ENCODE measurements around the gene PLEKHN1. TPM values are rescaled to one million over a fixed set of nuclear protein-coding genes. Genes with fewer than 3 reads are reported as not detected.
"Not testable (repeated sequence)": the region's sequence is repeated elsewhere in the genome, so short reads cannot be mapped to it uniquely, and the experiment has no call there.

Gene PLEKHN1
- total RNA-seq, 1 donor from 2014 or later, result 6.3 TPM

GRCh38 chr1:975896-976683 lies 9.8 kb downstream of the PLEKHN1 start:
- DNase-seq, result peak; percentile 60

- not testable (repeated sequence) for DNase-seq
Observed at GRCh38 chr1:976791-977190, 10.5 kb downstream of the PLEKHN1 start.

DNA sequence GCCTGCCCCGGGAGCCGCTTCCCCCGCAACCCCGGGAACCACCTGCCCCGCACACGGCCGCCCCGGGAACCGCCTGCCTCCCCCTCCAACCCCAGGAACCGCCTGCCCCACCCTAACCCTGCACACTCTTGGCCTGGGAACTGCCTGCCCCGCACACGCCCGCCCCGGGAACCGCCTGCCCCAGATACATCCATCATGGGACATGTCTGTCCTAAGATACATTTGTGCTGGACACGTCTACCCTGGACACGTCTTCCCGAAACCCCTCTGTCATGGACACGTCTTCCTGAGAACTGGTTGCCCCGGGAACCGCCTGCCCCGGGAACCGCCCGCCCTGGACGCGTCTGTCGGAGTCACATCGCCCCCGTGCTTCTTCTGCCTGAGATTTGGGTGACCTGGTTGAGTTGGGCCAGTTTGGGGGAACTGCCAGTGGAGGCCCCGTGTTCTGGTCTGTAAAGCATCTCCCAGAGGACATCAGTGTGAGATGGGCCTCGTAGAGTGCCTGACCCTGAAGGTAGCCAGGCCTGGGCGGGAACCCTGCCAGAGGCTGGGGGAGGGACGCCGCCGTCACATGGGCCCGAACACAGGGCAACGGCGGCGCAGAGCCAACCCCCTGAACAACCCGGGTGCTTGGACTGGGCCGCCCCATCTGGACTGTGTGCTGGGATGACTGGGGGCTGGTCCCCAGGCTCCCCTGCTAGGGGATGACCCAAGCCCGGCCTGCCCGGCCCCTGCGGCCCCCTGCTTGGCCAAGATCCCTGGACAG lies 12.0 kb downstream of the PLEKHN1 start:
- no peak for DNase-seq

- no peak for DNase-seq
Observed at GRCh38 chr1:978835-979743, 12.8 kb downstream of the PLEKHN1 start.

DNA sequence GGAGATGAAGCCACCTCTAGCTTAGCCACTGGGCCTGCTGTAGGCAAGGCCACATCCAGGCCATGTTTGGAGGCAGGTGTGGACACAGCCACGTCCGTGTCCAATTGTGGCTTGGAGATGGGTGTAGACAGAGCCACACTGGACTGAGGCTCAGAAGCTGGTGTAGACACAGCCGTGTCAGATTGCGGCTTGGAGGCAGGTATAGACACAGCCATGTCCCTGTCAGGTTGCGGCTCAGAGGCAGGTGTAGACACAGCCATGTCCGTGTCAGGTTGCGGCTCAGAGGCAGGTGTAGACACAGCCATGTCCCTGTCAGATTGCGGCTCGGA lies 13.4 kb downstream of the PLEKHN1 start:
- no peak for DNase-seq

DNA sequence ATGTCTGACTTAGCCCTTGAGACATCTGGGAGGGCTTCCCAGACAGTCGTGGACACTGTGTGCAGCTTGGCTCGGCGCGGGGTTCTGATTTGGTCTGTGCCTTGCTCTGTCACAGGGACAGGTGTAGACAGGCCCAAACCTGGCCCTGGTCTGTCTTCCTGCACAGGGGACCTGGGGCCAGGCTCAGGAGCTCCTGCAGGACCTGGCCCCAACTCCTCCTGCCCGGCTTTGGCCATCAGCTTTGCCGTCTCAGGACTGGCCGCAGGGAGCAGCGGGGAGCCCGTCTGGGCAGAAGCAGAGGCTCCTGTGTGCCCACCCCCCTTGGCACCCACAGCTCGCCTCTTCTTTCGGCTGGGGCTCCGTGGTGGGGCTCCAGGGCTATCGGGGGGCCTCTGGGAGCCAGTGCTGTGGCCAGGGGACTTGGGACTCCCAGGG lies 13.9 kb downstream of the PLEKHN1 start:
- DNase-seq, result no peak

GRCh38 chr1:980602-981395 lies 14.5 kb downstream of the PLEKHN1 start:
- no peak for DNase-seq

GRCh38 chr1:981491-981954 lies 15.2 kb downstream of the PLEKHN1 start:
- no peak for DNase-seq

GRCh38 chr1:981955-982558 lies 15.8 kb downstream of the PLEKHN1 start, which contains the start of gene PERM1:
Gene PERM1, minus strand, starts transcription at chr1:982093. Its CDS starts 1,064 bp downstream, at chr1:981029.
- DNase-seq, result no peak

DNA sequence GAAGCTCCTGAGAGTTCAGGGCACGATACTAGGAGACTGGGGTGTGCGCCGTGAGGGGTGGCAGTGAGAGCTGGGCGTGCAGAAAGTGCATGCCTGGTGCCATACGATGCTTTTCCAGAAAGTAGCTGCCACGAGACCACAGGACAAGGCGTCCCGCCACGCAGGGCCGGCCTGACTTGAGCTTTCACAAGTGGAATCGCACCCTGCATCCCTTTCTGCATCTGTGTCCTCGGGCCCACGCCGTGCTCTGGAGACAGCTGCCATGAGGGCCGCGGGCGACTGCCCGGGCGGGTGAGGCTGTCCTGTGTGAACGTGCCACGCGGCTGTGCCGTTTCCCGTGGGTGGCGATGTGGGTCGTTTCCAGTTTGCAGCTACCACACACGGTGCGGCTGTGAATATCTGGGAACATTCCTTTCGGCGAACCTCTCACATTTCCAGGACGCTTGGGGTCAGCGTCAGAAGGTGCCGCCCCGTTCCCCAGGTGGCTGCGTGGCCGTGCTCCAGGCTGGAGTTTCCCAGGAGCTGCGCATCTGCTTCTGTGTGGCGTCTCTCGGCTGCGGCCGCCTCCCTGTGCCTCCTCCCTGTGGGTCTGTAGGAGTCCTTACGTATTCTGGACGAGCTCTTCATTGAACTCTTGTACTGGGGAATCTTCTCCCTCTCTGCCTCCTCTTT lies 16.6 kb downstream of the PLEKHN1 start:
- DNase-seq, result no peak

DNA sequence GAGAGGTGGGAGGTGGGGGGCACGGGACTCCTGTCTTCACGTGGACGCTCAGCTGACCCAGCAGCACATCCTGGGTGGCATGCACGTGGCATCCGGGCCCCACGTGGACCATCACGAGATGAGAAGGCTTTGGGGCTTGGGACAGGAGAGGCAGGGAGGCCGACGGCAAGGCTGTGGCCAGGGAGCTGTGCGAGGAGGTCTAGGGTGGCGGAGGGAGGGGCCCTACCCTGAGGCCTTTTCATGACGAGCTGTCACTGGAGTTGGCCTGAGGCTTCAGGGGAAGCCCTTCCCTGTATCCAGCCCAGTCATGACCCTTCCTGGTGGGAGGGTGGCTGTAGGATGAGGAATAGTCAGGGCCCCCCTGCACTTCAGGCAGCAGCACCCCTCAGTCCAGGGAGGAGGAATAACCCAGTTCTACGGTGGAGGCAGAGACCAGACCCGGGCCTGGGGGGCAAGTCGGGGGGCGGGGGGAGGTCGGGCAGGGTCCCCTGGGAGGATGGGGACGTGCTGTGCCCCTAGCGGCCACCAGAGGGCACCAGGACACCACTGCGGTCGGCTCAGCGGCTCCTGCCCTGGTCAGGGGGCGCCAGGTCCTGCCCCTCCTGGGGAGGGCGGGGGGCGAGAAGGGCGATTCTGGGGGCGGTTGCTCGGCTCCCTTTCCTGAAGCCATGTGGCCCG lies 17.7 kb downstream of the PLEKHN1 start:
- DNase-seq, result no peak

DNA sequence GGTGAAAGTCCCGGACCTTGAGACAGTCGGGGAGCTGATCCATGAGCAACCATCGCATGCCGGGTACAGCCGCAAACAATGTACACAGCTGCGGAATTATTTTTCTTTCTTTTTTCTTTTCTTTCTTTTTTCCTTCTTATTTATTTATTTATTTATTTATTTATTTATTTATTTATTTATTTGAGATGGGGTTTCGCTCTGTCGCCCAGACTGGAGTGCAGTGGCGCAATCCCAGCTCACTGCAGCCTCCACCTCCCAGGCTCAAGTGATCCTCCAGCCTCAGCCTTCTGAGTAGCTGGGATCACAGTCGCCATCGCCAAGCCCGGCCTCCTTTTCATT lies 18.2 kb downstream of the PLEKHN1 start:
- no peak for DNase-seq

GRCh38 chr1:985126-985525 lies 18.8 kb downstream of the PLEKHN1 start:
- no peak for DNase-seq

- not testable (repeated sequence) for DNase-seq
Observed at GRCh38 chr1:988061-988460, 21.8 kb downstream of the PLEKHN1 start.

GRCh38 chr1:991275-991674 lies 25.0 kb downstream of the PLEKHN1 start:
- not testable (repeated sequence) for DNase-seq

- no peak for DNase-seq
Observed at GRCh38 chr1:991895-992294, 25.6 kb downstream of the PLEKHN1 start.

DNA sequence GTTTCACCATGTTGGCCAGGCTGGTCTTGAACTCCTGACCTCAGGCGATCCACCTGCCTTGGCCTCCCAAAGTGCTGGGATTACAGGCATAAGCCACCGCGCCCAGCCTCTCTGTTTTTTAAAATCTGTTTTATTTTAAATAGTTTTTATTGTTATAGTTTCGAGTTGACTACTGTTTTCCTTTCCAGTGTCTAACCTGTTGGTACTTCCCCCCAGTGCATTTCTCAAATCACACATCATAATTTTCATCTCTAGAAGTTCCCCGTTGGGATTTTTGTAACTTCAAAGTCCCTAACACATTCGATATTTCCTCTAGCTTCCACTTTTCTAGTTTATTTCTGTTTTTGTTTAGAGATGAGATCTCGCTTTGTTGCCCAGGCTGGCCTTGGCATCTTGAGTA lies 26.1 kb downstream of the PLEKHN1 start:
- no peak for DNase-seq

DNA sequence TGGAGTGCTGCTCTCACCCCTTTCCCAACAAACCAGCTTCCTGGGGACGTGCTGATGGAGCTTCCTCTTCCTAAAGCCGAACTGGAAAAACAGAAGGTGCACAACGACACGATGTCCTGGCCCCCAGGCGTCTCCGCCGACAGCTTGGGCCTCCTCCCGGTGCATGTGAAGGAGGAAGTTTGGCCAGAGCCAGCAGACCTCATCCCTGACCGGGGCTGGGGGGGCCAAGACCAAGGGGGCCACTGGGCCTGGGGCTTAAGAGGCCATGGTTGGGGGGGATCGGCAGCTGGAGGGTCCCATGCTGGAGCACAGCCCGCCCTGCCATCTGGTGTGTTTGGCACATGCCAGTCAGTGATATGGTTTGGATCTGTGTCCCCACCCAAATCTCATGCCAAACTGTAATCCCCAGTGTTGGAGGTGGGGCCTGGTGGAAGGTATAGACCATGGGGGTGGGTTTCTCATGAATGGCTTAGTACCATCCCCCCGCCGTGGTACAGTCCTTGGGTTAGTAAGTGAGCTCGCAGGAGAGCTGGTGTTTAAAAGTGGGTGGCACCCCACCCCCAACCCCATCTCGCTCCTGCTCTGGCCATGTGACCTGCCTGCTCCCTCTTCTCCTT lies 27.2 kb downstream of the PLEKHN1 start:
- no peak for DNase-seq

DNA sequence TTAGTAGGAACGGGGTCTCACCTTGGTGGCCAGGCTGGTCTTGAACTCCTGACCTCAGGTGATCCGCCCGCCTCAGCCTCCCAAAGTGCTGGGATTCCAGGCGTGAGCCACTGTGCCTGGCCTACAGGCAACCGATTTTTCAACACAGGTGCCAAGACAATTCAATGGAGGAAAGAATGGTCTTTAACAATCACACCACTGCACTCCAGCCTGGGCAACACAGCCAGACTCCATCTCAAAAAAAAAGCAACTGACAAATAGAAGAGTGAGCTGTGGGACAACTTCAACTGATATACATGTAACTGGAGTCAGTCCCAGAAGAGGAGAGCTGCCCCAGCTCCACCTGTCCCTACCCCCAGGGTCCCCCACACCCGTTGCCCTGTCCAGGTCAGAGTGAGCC lies 28.3 kb downstream of the PLEKHN1 start:
- not testable (repeated sequence) for DNase-seq
